ENCODE data around the gene EFCAB3.
"Not testable (repeated sequence)": the region's sequence is repeated elsewhere in the genome, so short reads cannot be mapped to it uniquely, and the experiment has no call there.

Gene EFCAB3

GRCh38 chr17:62465271-62465670, 84.9 kb downstream of the EFCAB3 start:
- not testable (repeated sequence) for DNase-seq (ENCODE audit: low read depth)
